K562 (cell line): Measurements from ENCODE around the gene GNG7. TPM values are rescaled to one million over a fixed set of nuclear protein-coding genes. Genes with fewer than 3 reads are reported as not detected.
A peak's percentile ranks its signal among the peaks of the same experiment; 100 is the strongest.

ENCODE experiments used
- ARID1B ChIP-seq: fragments of 450-650 bp; IDR thresholded peaks from 2 replicates; pipeline ENCODE4 v1.6.1; 2016; ENCODE audit warnings: antibody characterized with exemption, mild to moderate bottlenecking, inconsistent platforms
- ATF3 ChIP-seq, 2 experiments: fragments of 450-650 bp in 1 of 2; sonication (generic) in 1 of 2; formaldehyde crosslinking in 1 of 2; IDR thresholded peaks in 1 of 2; conservative IDR thresholded peaks in 1 of 2; 2 replicates each; pipeline versions ENCODE4 v1.6.1 to v1.8.1; 2016 to 2023; ENCODE audit warnings: mild to moderate bottlenecking in 2 of 2, moderate library complexity in 2 of 2, inconsistent platforms in 1 of 2, missing genetic modification reagents in 1 of 2
- CREM ChIP-seq: IDR thresholded peaks from 2 replicates; pipeline ENCODE4 v1.6.1; 2014; ENCODE audit warnings: antibody characterized with exemption, low read depth
- DMBX1 ChIP-seq: fragments of 250-450 bp; sonication (Bioruptor Pico); IDR thresholded peaks from 2 replicates; pipeline ENCODE4 v1.8.0; 2022; ENCODE audit warnings: inconsistent platforms, mild to moderate bottlenecking, moderate library complexity, borderline replicate concordance
- EHMT2 ChIP-seq: fragments of 450-650 bp; IDR thresholded peaks from 2 replicates; pipeline ENCODE4 v1.6.1; 2018; ENCODE audit warnings: antibody characterized with exemption
- FOXO4 ChIP-seq: fragments of 450-650 bp; formaldehyde crosslinking; IDR thresholded peaks from 2 replicates; pipeline ENCODE4 v1.4.0; 2020; ENCODE audit warnings: mild to moderate bottlenecking, moderate library complexity
- HDAC1 ChIP-seq, 2 experiments: fragments of 450-650 bp; IDR thresholded peaks; 2 replicates each; pipeline ENCODE4 v1.6.1; 2016 to 2017; ENCODE audit warnings: inconsistent platforms in 1 of 2, mild to moderate bottlenecking in 1 of 2, moderate library complexity in 1 of 2
- HNRNPK ChIP-seq: fragments of 200-400 bp; formaldehyde crosslinking; IDR thresholded peaks from one replicate; pipeline ENCODE4 v1.6.1; 2018; ENCODE audit warnings: mild to moderate bottlenecking, low read depth, low read length; ENCODE audit not compliant: poor library complexity, severe bottlenecking
- L3MBTL2 ChIP-seq: fragments of 450-650 bp; IDR thresholded peaks from 2 replicates; pipeline ENCODE4 v1.6.1; 2016; ENCODE audit warnings: mild to moderate bottlenecking, moderate library complexity
- MAFK ChIP-seq: IDR thresholded peaks from 2 replicates; pipeline ENCODE4 v1.6.1; 2011; ENCODE audit warnings: low read length, improper control_type of control experiment
- NR2F6 ChIP-seq: fragments of 450-650 bp; formaldehyde crosslinking; IDR thresholded peaks from 2 replicates; pipeline ENCODE4 v1.4.0; 2020; ENCODE audit warnings: mild to moderate bottlenecking
- PBX2 ChIP-seq, 2 experiments: IDR thresholded peaks in 1 of 2; conservative IDR thresholded peaks in 1 of 2; 2 replicates each; pipeline ENCODE4 v1.6.1; 2016; ENCODE audit warnings: low read depth in 2 of 2, mild to moderate bottlenecking in 1 of 2, missing compliant biosample characterization in 1 of 2, missing genetic modification characterization in 1 of 2, moderate library complexity in 1 of 2
- RBFOX2 ChIP-seq: fragments of 200-400 bp; formaldehyde crosslinking; IDR thresholded peaks from 2 replicates; pipeline ENCODE4 v1.6.1; 2017; ENCODE audit warnings: low read depth, mild to moderate bottlenecking, low read length, moderate library complexity
- RBM17 ChIP-seq: fragments of 200-400 bp; formaldehyde crosslinking; IDR thresholded peaks from 2 replicates; pipeline ENCODE4 v1.6.1; 2017; ENCODE audit warnings: low read depth, mild to moderate bottlenecking, low read length, borderline replicate concordance
- RBM25 ChIP-seq: fragments of 200-400 bp; formaldehyde crosslinking; IDR thresholded peaks from 2 replicates; pipeline ENCODE4 v1.6.1; 2018; ENCODE audit warnings: low read length, low read depth, moderate library complexity; ENCODE audit not compliant: severe bottlenecking
- TBL1XR1 ChIP-seq, 2 experiments: IDR thresholded peaks; 2 replicates each; pipeline ENCODE4 v1.6.1; 2012; ENCODE audit warnings: improper control_type of control experiment in 2 of 2, low read length in 2 of 2, mild to moderate bottlenecking in 1 of 2
- ZNF592 ChIP-seq: fragments of 450-650 bp; IDR thresholded peaks from 2 replicates; pipeline ENCODE4 v1.6.1; 2017; ENCODE audit warnings: antibody characterized with exemption, mild to moderate bottlenecking
- polyA plus RNA-seq, 8 experiments: library from polyadenylated mRNA; depleted of rRNA in 4 of 8; stranded (reverse) in 5 of 8; unstranded in 3 of 8; fragments of >200 nt; fragmentation: Nextera tagmentation in 2 of 8; fragmentation: Illumina TruSeq in 1 of 8; extraction: Ambion mirVana in 2 of 8; extraction: Trizol in 1 of 8; gene quantifications; 2 replicates each; pipeline versions ENCODE4 v1.2.1 to v1.2.3, GENCODE V29; 2011 to 2014; ENCODE audit warnings: inconsistent platforms in 1 of 8, missing spikeins in 1 of 8
- total RNA-seq, 7 experiments: library from RNA; depleted of rRNA in 6 of 7; stranded (reverse); fragments of >200 nt in 6 of 7; fragmentation: Illumina TruSeq in 2 of 7; extraction: Trizol in 2 of 7; gene quantifications; 2 replicates each; pipeline versions ENCODE4 v1.2.1 to v1.2.3, GENCODE V29; 2011 to 2021; ENCODE audit warnings: low replicate concordance in 1 of 7

The GNG7 gene
- total and polyA plus RNA-seq, 9 of the 15 experiments (the other 6 are each of a cell fraction or from before 2014, with no cell fraction given), result 0.01 to 0.20 (median 0.06) TPM; not detected in 1

GRCh38 chr19:2469102-2469914 is 233.2 kb downstream of the GNG7 start (continued):
- TF ChIP-seq RBFOX2 (no peak), RBM25 (peak; percentile 64), HNRNPK (no peak), MAFK (peak; percentile 75), PBX2 (CRISPR knock-in tag; IDR thresholded peaks at IDR 0.05; ENCODE audit: low read depth) (no peak), PBX2 (tag; conservative IDR thresholded peaks at IDR 0.05; ENCODE audit: low read depth) (peak; percentile 30; the same call in 1 of the 2 replicates), ZNF592 (no peak), EHMT2 (no peak), HDAC1 (IDR thresholded peaks at IDR 0.05) (0 out of 4 replicates have a peak, but pooled peaks of 1 of the 2 experiments have one; percentile 24), ATF3 (IDR thresholded peaks at IDR 0.05) (peak; percentile 88), ATF3 (CRISPR knock-in tag; conservative IDR thresholded peaks at IDR 0.05) (no peak), DMBX1 (CRISPR knock-in tag) (no peak), L3MBTL2 (peak; percentile 59; the same call in 1 of the 2 replicates), ARID1B (peak; percentile 25; the same call in 1 of the 2 replicates), TBL1XR1 (IDR thresholded peaks at IDR 0.05; ENCODE audit: low read length in 2 of 2) (no peak), RBM17 (no peak), CREM (no peak), FOXO4 (CRISPR knock-in tag) (no peak), NR2F6 (CRISPR knock-in tag) (no peak)
